ENCODE data around the gene RASL11A. TPM values are rescaled to one million over a fixed set of nuclear protein-coding genes. Genes with fewer than 3 reads are reported as not detected.
"Not testable (repeated sequence)": the region's sequence is repeated elsewhere in the genome, so short reads cannot be mapped to it uniquely, and the experiment has no call there.

RASL11A gene
- total RNA-seq, 1 donor from 2014 or later = 74.9 TPM

DNA sequence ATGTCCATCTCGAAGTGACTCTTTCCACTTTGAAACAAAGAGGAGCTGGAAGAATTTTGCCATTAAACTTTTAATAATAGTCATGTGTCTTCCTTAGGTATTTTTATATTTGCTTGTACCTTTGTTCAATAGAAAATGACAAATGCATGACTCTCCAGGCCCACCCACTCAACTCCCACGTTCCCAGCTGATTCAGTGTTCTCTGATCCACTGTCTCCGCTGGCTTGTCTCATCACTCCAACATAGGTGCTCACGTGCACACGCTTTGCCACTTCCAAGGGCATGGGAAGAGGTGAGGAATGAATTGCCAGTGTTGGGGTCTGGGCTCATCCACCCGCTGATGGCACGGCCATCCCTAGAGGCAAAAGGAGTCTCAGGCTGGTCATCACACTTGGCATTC is 24.5 kb downstream of the RASL11A start:
- Histone ChIP-seq H3K9me3 (no peaks in the 10 kb centered on the region), H3K36me3 (no peaks in the 10 kb centered on the region), H3K27ac (no peak overlapping the region), H3K4me3 (no peak overlapping the region), H3K4me1 (no peaks in the 10 kb centered on the region), H3K27me3 (no peaks in the 10 kb centered on the region)
- intact Hi-C loops (cut with DNase I) = no loop called here
- TF ChIP-seq POLR2AphosphoS5 (IDR thresholded peaks at IDR 0.05; ENCODE audit: insufficient read depth in 1 of 2, low read depth in 1 of 2) = no peak
- no peak for TF ChIP-seq POLR2A (IDR thresholded peaks at IDR 0.05)
- TF ChIP-seq, protein P1, sequence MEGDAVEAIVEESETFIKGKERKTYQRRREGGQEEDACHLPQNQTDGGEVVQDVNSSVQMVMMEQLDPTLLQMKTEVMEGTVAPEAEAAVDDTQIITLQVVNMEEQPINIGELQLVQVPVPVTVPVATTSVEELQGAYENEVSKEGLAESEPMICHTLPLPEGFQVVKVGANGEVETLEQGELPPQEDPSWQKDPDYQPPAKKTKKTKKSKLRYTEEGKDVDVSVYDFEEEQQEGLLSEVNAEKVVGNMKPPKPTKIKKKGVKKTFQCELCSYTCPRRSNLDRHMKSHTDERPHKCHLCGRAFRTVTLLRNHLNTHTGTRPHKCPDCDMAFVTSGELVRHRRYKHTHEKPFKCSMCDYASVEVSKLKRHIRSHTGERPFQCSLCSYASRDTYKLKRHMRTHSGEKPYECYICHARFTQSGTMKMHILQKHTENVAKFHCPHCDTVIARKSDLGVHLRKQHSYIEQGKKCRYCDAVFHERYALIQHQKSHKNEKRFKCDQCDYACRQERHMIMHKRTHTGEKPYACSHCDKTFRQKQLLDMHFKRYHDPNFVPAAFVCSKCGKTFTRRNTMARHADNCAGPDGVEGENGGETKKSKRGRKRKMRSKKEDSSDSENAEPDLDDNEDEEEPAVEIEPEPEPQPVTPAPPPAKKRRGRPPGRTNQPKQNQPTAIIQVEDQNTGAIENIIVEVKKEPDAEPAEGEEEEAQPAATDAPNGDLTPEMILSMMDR (IDR thresholded peaks at IDR 0.05) = no peak
- no peak for DNase-seq (ENCODE audit: extremely low spot score in 2 of 2)

DNA sequence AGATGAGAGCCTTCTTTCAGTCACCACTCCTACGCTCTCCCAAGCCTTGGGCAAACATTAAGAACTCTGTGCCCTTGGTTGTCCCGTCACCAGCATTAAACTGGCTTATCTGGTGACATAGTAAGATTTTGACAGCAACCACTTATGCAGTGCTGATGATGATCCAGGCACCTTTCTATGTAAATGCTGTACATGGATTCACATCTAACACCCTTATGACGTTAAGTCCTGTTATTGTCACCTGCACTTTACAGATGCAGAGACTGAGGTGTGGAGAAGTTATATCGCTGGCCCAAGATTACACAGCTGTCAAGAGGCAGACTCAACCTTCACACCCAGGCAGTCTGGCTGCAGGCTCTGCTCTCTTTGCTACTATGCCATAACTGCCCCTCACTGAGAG is 25.0 kb downstream of the RASL11A start:
- intact Hi-C loops (cut with DNase I) = no loop called here
- Histone ChIP-seq H3K4me1 (no peaks in the 10 kb centered on the region), H3K4me3 (no peak overlapping the region), H3K27me3 (no peaks in the 10 kb centered on the region), H3K27ac (no peak overlapping the region), H3K36me3 (no peaks in the 10 kb centered on the region), H3K9me3 (no peaks in the 10 kb centered on the region)
- DNase-seq (ENCODE audit: extremely low spot score in 2 of 2) = no peak
- TF ChIP-seq, protein P1 (IDR thresholded peaks at IDR 0.05) = no peak
- TF ChIP-seq POLR2AphosphoS5 (IDR thresholded peaks at IDR 0.05; ENCODE audit: insufficient read depth in 1 of 2, low read depth in 1 of 2) (no peak), POLR2A (IDR thresholded peaks at IDR 0.05) (no peak)

DNA sequence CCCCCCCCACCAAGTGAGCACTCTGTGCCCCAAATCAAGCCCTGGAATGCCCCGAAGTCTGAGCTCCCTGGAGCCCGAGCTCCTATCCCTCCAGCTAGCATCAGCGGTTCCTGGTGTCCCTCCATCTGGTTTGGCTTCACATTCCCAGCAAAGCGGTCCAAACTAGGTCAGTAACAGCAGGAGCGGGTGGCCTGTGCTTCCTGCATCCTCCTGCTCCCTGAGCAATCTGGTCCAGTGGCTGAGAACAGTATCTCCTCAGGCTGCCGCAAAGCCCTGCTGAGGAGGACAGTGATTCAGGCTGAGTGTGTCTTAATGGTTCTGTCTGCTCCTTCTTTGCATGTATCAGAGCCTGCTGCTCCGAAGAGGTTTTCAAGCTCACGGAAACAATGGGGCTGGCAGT is 25.9 kb downstream of the RASL11A start:
- TF ChIP-seq, protein P1 (IDR thresholded peaks at IDR 0.05) = no peak
- TF ChIP-seq POLR2A (IDR thresholded peaks at IDR 0.05) (no peak), POLR2AphosphoS5 (IDR thresholded peaks at IDR 0.05; ENCODE audit: insufficient read depth in 1 of 2, low read depth in 1 of 2) (no peak)
- no peaks in the 10 kb centered on the region for H3K9me3 ChIP-seq
- no peak overlapping the region for H3K4me3 ChIP-seq
- intact Hi-C loops (cut with DNase I) = no loop called here
- H3K36me3 ChIP-seq = no peaks in the 10 kb centered on the region
- no peaks in the 10 kb centered on the region for H3K4me1 ChIP-seq
- H3K27me3 ChIP-seq = no peaks in the 10 kb centered on the region
- no peak overlapping the region for H3K27ac ChIP-seq
- no peak for DNase-seq (ENCODE audit: extremely low spot score in 2 of 2)

DNA sequence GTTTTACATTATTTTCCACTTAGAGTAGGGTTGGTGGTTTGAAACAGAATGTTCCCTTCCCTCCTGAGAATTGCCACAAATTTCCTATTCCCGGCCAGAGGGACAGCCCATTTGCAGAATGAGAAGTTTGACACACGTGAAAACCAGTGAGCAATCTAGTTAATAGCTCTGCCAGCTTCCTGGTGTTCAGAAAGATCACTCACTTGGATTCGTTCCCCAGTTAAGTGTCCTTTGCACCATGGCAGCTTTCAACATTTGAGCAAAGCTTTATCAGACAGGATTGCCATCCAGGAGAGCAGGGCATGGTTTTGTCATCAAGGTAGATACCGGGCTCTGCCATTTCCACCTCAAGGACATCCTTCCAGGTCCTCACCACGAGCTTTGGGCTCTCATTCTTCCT is 28.2 kb downstream of the RASL11A start:
- no peaks in the 10 kb centered on the region for H3K27me3 ChIP-seq
- no peak overlapping the region for H3K27ac ChIP-seq
- TF ChIP-seq POLR2A (IDR thresholded peaks at IDR 0.05) (no peak), POLR2AphosphoS5 (IDR thresholded peaks at IDR 0.05; ENCODE audit: insufficient read depth in 1 of 2, low read depth in 1 of 2) (no peak)
- TF ChIP-seq, protein P1 (IDR thresholded peaks at IDR 0.05) = no peak
- intact Hi-C loops (cut with DNase I) = no loop called here
- no peaks in the 10 kb centered on the region for H3K4me1 ChIP-seq
- H3K36me3 ChIP-seq = no peaks in the 10 kb centered on the region
- no peak overlapping the region for H3K4me3 ChIP-seq
- DNase-seq (ENCODE audit: extremely low spot score in 2 of 2) = no peak
- H3K9me3 ChIP-seq = no peaks in the 10 kb centered on the region

DNA sequence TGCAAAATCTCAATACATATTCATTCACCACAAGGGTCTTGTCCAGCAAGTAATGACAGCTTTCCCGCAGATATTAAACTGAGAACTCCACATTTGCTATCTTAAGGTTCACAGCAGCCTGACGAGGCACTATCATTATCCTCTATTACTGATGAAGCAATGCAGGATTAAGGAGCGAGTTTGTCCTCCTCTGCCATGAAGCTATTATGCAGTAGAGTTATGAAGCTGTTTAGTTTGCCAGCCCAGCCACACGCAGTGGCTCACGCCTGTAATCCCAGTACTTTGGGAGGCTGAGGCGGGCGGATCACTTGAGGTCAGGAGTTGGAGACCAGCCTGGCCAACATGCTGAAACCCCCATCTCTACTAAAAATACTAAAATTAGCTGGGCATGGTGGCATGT is 29.8 kb downstream of the RASL11A start:
- H3K36me3 ChIP-seq; H3K4me1 ChIP-seq; H3K9me3 ChIP-seq; DNase-seq (ENCODE audit: extremely low spot score in 2 of 2); H3K27ac ChIP-seq; intact Hi-C loops (cut with DNase I); H3K4me3 ChIP-seq; H3K27me3 ChIP-seq: not testable (repeated sequence)

Measured in vagina (tissue), 2 donors.